GM19351 (cell line): ENCODE results near the gene CDCA7.
"Not testable (repeated sequence)": the region's sequence is repeated elsewhere in the genome, so short reads cannot be mapped to it uniquely, and the experiment has no call there.

Experiments
- ATAC-seq: cut with Tn5 transposase; IDR thresholded peaks from one replicate; pipeline ENCODE4 v1.9.1; 2021; ENCODE audit warnings: mild to moderate bottlenecking, moderate library complexity; ENCODE audit not compliant: unreplicated experiment

The CDCA7 gene

DNA sequence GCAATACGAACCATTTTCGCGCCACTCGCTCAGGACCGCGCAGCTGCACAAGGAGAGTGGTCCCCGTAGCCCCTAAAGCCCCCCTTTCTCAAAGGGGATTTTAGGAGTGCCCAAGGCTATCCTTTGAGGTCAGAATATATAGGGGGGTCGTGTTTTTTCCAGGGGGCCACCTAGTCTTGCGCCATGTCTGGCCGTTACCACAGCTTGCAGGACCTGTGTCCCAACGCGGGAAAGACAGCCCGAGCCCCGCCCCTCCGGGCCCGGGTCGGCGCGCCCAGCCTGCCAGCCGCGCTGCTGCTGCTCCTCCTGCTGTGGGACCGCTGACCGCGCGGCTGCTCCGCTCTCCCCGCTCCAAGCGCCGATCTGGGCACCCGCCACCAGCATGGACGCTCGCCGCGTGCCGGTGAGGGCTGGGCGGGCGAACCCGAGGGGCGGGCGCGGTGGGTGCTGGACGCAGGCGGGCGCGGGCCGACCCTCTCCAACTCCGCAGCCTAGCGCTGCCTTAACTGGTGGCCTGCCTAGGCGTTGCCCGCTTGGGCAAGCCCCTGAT, at the start of gene CDCA7:
TSS of gene CDCA7 (plus strand) at position 291 of the 550 bp plus-strand sequence. CDS start at position 383, 92 bp downstream.
- ATAC-seq: peak; percentile 38

DNA sequence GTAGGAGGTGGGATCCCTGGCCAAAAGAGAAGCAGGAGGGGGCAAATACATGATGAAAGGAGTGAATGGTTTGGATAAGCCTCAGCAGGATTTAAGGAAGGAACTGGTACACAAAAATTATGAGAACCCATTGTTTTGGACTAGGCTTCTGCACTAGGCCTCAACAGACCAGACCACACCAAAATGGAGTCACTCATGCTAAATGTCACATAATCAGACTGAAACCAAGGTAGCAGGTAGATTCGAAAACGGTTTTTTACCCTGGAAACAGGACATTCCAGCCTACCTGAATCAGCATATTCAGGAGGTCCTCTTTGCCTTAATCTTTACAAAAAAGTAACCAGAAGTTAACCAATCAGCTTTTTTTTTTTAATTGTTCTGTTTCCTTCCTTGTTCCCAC, 49.4 kb upstream of the CDCA7 start:
- ATAC-seq: no peak

DNA sequence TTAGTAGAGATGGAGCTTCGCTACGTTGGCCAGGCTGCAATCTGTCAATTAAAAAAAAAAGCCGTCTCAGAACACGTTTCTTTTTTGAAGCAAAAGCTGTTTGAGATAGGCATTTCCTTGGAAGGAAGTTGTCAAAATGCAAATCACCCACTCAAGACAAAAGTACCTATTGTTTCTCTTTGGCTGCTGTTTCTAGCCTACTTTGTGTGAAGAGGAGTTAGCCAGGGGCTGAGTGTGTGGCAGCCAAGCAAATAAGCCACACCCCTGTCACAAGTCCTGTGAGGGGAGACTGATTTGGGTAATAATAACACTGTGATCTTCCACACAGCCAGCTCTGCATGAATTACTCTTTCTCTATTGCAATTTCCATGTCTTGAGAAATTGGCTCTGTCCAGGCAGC, 47.4 kb upstream of the CDCA7 start:
- peak; percentile 82 for ATAC-seq

DNA sequence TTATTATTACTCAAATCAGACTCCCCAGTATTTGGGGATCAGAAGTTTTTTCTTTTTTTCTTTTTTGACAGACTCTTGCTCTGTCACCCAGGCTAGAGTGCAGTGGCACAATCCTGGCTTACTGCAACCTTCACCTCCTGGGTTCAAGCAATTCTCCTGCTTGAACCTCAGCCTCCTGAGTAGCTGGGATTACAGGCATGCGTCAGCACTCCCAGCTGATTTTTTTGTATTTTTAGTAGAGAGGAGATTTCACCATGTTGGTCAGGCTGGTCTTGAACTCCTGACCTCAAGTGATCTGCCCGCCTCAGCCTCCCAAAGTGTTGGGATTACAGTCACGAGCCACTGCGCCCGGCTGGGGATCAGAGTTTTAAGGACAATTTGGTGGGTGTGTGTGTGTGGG, 45.3 kb upstream of the CDCA7 start:
- not testable (repeated sequence) for ATAC-seq

DNA sequence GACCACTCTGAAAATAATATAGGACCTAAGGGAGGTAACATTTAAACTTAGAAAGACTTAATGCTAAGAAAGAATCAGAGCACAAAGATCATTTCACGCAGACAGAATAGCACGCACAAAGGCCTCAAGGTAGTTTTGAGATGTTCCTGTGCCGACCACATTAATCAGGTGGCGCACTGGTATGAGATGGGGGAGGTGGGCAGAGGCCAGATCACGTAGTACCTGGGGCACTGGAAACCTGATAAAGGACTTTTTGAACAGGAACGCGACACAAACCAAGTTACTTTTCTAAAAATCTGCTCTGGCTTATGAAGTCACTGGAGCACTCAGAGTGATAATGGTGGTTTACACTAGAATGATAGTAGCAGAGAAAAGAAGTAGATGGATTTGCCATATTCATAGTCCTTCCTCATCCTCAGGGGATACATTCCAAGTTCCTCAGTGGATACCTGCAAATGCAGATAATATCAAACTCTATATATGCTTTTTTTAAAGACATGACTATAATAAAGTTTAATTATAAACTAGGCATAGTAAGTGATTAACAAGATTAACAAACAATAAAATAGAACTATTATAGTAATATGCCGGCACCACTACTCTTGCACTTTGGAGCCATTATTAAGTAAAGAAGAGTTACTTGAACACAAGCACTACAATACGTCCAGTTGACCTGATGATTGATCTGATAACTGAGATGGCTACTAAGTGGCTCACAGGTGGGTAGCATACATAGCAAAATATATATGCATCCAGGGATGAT, 42.6 kb upstream of the CDCA7 start:
- no peak for ATAC-seq

DNA sequence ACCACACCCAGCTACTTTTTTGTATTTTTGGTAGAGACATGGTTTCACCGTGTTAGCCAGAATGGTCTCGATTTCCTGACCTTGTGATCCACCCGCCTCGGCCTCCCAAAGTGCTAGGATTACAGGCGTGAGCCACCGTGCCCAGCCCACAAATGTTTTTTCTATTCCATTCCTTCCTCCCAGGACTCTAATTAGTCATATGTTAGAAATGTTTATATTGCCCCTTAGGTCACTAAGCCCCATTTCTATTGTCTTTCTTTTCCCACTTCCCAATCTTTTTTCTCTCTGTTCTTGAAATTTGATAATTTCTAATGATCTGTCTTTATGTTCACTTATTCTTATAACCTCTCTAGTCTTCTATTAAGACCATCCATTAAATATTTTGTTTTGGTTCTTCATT, 31.3 kb upstream of the CDCA7 start:
- ATAC-seq: no peak

DNA sequence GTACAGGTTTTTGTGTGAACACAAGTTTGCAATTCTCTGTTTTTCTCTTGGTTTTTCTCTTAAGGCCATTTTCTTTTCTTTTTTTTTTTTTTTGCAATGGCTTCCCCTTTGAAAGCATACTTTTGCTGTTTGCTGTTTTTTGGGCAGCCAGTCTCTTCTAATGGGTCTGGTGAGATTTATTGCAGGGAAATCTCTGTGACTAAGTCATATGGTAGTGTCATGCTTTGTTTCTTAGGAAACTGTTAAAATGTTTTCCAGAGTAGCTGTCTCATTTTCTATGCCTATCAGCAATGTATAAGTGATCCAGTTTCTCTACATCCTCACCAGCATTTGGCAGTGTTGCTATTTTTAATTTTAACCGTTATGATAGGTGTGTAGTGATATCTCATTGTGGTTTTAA, 27.9 kb upstream of the CDCA7 start:
- ATAC-seq: no peak

DNA sequence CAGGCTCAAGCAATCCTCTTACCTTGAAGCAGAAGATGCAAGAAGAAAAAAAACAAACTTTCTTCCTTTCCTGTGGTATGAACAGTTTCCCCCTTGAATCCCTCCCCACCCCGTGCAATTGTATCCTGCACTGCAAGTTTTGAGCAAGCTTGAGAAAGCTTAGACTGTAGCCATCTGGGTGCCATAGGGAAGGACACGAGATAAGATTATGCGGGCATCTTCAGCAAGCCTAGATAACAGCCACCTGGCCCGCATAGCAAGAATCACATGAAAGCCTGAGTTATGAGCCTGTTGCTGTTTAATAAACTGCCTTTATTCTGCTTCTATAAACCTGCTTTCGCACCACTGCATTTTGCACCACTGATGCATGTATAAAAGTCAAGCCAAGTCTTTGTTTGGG, 27.3 kb upstream of the CDCA7 start:
- no peak for ATAC-seq

DNA sequence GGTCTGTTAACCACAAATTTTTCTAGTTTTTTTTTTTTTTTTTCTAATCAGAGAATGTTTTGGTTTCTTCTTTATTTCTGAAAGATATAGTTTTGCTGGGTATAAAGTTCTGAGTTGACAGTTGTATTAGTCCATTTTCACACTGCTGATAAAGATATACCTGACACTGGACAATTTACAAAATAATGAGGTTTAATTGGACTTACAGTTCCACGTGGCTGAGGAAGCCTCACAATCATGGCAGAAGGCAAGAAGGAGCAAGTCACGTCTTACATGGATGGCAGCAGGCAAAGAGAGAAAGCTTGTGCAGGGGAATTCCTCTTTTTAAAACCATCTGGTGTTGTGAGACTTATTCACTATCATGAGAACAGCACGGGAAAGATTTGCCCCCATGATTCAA, 21.7 kb upstream of the CDCA7 start:
- ATAC-seq: not testable (repeated sequence)

DNA sequence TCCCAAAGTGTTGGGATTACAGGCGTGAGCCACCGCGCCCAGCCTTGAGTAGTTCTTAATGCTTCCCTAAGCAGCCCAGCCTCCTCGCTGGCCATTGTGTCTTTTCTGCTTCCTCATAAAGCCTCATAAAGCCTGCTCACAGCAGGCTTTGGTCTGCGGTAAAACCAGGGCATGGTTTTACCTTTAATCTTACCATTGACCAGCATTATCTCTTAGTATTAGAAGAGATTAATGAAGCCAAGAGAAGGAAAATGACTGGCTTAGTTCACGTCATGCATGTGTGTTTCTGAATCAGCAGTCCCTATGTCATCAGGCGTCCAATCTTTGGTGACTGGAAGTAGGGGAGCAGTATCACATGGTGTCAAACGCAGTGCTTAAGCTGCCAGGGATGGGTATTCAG, 14.9 kb upstream of the CDCA7 start:
- ATAC-seq: no peak

DNA sequence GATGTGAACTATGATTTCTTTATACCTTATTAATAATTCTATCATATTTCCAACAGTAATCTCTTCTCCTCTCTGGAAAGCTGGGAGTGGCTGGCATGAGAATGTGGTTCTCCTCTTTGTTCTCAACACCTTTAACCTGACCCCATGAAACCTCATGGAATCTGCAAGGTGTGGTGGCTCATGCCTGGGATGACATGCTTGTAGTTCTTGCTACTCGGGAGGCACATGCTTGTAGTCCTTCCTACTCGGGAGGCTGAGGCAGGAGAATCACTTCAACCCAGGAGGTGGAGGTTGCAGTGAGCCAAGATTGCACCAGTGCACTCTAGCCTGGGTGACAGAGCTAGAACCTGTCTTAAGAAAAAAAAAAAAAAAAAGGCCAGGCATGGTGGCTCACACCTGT, 10.8 kb upstream of the CDCA7 start:
- no peak for ATAC-seq

DNA sequence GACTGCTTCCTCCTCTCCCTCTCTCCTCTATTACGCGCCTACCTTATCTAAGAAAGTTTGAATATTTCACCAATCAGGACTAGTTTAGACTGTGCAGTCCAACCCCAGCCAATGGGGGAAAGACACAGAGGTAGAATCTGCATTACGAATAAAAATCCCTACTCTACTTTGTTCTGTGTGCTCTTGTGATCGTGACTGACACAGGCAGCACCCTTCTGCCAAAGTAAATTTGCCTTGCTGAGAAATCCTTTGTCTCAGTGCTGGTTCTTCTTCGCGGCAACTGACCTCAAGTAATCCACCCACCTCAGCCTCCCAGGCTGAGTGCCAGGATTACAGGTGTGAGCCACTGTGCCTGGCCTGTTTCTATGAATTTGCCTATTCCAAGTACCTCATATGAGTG, 8.6 kb upstream of the CDCA7 start:
- no peak for ATAC-seq

DNA sequence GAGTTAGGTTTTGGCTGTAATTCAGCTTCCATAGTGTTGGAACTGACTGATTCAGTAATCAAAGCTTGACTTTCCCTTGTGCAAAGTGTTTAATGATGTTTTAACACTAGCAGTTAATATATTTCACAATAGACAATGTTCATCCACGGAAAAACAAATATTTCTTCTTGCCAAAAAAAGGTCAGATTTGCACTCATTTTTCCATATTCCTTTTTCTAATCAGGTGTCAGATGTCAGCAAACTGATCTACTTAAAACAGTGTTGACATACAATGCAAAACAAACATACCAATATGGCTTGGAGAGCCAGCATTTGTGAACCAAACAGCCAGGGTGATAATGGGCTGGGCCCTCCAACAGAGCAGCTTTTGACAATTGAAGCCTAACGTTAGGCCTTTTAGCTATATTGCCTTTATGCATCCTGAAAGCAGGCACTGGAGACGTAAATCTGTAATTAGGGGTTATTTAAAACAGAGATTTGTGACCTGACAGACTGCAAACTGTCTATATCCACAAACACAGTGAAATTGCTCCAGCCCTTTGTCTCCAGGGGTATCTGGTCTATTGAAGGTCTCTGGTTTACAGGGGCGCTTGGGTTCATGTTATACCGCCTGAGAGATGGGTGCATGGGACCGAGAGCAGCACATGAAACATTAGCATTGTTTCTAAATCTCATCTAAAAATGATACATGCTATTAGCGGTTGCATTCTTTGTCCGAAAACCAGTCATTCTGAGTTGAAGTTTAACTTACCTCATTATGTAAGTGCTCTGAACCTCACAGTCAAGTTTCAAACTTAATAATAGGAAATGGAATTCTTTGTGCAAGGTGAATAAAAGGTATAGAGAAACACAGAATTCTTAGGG, 7.1 kb upstream of the CDCA7 start:
- peak; percentile 64 for ATAC-seq

DNA sequence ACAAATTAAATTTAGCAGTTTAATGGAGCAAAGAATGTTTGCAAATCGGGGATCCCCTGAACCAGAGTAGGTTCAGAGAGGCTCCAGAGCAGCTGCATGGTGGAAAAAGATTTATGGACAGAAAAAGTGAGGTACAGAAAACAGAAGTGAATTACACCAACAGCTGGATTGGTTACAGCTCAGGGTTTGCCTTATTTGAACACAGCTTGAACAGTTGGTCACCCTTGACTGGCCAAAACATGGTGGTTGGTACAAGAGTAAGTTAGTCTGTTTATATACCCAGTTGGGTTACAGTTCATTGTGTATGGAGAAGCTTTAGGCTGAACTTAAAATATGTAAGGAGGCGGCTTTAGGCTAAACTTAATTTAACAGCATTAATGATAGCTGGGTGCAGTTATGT, 5.4 kb upstream of the CDCA7 start:
- no peak for ATAC-seq

DNA sequence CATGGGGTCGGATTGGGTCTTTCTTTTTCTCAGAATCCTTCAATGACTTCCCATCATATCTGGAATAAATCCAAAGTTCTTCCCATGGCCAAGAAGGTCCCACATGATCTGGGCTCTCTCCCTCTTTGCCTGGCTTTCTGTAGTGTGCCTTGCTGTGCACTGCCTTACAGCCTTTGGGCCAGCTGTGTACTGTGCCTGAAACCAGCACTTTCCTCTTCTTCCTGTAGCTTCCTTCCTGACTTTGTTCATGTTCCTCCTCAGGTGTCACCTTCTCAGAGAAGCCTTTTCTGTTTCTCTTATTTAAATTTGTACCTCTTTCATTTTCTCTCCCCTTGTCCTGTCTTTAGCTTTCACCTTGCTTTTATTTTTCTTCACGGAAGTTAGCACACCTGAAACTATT, 4.3 kb upstream of the CDCA7 start:
- ATAC-seq: no peak

DNA sequence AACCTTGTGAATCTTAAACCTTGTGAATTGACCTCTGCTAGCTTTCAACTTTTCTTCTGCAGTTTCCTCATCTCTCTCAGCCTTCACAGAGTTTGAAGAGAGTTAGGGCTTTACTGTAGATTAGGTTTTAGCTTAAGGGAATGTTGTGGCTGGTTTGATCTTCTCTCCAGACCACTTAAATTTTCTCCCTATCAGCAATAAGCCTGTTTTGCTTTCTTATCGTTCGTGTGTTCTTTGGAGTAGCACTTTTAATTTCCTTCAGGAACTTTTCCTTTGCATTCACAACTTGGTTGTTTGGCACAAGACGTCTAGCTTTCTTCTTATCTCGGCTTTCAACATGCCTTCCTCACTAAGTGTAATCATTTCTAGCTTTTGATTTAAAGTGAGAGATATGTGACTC, 2.8 kb upstream of the CDCA7 start:
- no peak for ATAC-seq

DNA sequence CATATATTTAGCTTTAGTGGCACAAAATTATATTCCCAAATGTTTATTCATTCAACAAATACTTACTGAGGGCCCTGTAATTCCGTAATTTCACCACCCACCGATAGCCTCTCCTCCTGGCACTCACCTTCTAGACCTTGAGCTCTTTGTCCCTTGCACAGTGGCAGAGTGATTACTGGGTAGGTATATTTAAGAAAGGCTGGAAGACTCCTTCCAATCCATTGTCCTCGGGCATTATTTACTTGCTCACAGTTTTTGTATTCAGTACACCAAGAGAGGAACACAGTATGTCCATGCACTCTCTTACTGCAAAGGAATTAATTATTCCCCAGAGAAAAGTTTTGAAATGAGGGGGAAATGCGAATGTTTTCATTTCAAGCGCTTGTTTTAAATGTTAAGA, 1.1 kb upstream of the CDCA7 start:
- no peak for ATAC-seq

DNA sequence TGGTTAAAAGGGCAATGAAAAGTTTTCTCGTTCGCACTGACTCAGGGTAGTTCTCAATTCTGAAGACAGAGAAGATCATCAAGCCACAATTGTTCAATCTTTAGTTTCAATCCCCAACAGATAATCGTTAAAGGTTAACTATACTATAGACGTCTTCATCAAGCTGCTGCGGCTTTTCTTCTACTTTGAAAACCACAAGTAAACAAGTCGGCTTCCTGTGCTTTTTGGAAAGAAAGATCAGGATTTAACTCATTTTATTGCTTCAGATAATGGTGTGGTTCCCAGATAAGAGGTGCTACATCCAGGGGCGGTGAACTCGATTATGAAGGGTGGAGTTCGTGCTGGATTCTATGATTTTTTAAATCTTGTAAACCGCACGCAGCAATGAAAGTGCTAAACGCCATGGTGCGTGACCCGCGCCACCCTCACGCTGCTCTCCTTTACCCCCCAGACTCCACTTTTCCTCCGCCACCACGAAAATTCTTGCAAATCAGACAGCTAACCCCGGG, 545 bp upstream of the CDCA7 start:
- no peak for ATAC-seq

DNA sequence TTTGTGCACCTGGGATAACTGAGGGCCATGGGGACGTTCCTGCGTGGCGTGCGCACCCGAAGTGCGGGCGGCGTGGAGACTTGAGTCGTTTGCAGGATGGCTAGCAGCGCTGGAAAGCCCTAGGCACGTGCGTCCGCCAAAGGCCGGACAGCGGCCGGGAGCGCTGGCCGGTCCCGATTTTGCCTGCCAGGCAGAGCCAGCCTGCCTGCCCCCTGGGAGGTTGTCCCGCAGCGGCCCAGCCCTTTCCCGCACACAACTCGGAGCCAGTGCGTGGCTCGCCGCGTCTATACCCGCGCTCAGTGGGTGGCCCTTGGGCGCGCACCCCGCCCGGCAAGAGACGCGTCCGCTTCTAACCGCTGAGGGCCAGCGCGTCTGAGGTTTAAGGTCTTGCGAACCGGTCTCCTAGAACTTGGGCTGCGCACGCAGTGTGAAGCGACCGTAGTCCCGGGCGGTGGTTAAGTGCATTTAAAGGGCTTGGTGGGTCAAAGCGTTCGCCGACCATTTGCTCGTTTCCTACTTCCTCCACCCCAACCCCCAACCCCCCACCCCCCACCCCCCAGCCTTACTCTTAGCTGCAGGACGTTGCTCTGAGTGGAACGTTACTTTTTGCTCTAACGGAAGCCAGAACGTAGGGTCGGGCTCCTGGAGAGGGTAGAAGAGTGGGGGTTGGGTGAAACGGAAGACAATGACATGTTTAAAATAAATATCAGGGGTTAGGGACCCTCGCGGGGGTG, 627 bp downstream of the CDCA7 start:
- peak; percentile 26 for ATAC-seq

DNA sequence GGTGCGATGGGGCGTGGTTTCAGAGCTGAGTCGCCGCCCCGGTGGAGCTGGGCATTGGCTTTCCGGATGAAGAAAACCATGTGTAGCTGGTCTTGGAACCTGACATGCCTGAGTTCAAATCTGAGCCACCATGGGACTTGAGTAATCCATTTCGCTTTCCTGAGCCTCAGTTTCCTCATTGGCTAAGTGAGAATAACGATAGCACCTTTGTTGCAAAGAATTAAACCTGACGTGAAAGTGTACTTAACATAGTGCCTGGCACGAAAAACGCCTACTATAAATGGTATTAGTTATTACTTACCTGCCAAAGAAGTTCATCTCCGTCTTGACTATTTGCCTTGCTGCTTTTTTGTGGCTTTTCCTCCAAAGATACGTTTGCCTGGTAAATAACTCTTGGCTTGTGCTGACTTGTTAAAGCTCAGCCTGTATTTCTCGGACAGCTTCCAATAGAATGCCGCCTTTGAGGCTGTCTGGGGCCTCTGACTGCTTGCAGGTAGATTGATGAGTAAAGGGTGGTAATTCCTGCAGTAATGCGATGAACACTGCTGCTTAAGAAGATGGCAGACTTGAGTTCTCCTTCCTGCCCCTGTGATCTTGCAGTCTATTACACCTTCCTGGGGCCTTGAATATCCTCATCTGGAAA, 1.3 kb downstream of the CDCA7 start:
- ATAC-seq: no peak

DNA sequence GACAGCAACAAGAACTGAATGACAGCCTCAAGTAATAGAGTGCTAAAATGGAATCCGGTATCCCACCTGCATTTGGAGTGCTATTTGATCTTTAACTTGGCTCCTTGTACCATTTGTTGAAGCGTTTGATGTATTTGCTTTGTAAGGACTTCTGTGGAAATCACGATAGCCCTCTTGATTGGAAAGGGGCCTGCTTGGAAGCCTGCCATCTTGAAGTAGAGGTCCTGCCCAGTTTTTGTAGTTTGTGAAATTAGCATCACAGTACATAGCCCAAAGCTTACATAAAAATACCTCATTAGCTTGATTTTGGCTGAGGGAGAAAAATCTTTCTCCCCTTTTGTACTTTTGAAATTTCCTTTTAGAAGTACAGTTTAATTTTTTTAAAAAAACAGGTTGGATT, 2.7 kb downstream of the CDCA7 start:
- ATAC-seq: no peak
